ENCODE data around the gene COPS7A. TPM values are rescaled to one million over a fixed set of nuclear protein-coding genes. Genes with fewer than 3 reads are reported as not detected.

Gene COPS7A
- total RNA-seq, 1 donor from 2014 or later = 42.6 TPM

- Mint-ChIP-seq H3K4me1 (ENCODE audit: low read depth) (peaks cover 44% of the 10 kb centered on the region), H3K27me3 (peaks cover 10% of the 10 kb centered on the region), H3K36me3 (ENCODE audit: insufficient read depth) (peaks cover 20% of the 10 kb centered on the region), H3K4me3 (ENCODE audit: low read depth) (peak overlapping the region; percentile 82), H3K9me3 (ENCODE audit: low read depth) (peaks cover 3% of the 10 kb centered on the region), H3K27ac (peak overlapping the region; percentile 92)
- TF ChIP-seq CTCF (IDR thresholded peaks at IDR 0.05; ENCODE audit: unreplicated experiment) = peak; percentile 89
- peak; percentile 91 for DNase-seq (ENCODE audit: low spot score, unreplicated experiment)
These were observed 43.0 kb downstream of the COPS7A start for GRCh38 chr12:6766651-6767349.

DNA sequence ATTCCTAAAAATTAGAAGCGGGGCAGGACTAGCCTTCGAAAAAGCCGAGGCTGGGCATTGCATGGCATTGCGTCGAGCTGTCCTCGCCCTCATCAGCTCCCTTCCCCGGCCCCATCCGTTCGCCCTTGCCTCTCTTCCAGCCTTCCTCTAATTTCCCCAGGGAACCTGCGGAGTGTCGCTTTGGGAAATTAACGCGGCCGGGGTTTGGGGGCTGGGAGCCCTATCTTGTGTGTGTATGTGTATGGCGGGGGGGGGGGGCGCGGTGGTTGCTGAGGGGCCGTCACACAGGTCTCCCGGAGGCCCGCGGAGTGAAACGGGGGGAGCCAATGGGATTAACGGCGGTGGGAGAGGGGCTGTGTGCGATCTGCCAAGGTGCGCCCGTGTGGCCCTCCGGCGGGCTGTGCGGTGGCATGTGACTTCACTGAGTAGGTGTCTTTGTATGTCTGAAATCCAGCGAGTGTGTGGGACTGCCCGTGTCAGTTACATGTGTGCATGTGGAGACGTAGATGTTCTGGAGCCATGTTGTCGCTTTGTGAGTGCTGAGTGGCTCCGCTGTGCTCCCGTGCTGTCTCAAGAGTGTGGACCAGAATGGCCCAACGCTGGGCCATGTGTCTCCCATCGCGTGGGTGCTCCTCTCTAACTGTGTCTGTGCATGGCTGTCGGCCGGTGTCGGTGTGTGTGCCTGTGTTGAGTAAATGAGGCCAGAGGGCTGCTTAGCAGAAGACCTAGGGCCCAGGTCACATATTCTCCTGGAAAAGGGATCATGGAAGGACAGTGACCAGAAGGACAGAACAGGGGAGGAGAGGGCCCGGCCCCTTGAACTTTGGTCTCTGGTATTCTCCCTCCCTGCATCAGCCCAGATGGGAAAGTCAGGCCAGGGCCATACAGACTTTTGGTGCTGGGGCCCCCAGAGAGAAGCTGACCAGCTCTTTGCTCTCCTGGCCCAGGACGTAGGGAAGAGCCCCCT lies 43.8 kb downstream of the COPS7A start:
- peak overlapping the region; percentile 92 for H3K27ac Mint-ChIP-seq
- TF ChIP-seq CTCF (IDR thresholded peaks at IDR 0.05; ENCODE audit: unreplicated experiment) = no peak
- peaks cover 22% of the 10 kb centered on the region for H3K36me3 Mint-ChIP-seq (ENCODE audit: insufficient read depth)
- H3K4me3 Mint-ChIP-seq (ENCODE audit: low read depth) = peak overlapping the region; percentile 82
- peaks cover 46% of the 10 kb centered on the region for H3K4me1 Mint-ChIP-seq (ENCODE audit: low read depth)
- no peak for DNase-seq (ENCODE audit: low spot score, unreplicated experiment)
- H3K27me3 Mint-ChIP-seq = peaks cover 16% of the 10 kb centered on the region
- H3K9me3 Mint-ChIP-seq (ENCODE audit: low read depth) = no peaks in the 10 kb centered on the region

GRCh38 chr12:6768437-6768914 lies 44.6 kb downstream of the COPS7A start:
- peaks cover 24% of the 10 kb centered on the region for H3K36me3 Mint-ChIP-seq (ENCODE audit: insufficient read depth)
- TF ChIP-seq CTCF (IDR thresholded peaks at IDR 0.05; ENCODE audit: unreplicated experiment) = no peak
- no peaks in the 10 kb centered on the region for H3K9me3 Mint-ChIP-seq (ENCODE audit: low read depth)
- no peak for DNase-seq (ENCODE audit: low spot score, unreplicated experiment)
- H3K27ac Mint-ChIP-seq = peak overlapping the region; percentile 92
- H3K4me1 Mint-ChIP-seq (ENCODE audit: low read depth) = peaks cover 47% of the 10 kb centered on the region
- H3K4me3 Mint-ChIP-seq (ENCODE audit: low read depth) = peak overlapping the region; percentile 82
- peaks cover 24% of the 10 kb centered on the region for H3K27me3 Mint-ChIP-seq

DNA sequence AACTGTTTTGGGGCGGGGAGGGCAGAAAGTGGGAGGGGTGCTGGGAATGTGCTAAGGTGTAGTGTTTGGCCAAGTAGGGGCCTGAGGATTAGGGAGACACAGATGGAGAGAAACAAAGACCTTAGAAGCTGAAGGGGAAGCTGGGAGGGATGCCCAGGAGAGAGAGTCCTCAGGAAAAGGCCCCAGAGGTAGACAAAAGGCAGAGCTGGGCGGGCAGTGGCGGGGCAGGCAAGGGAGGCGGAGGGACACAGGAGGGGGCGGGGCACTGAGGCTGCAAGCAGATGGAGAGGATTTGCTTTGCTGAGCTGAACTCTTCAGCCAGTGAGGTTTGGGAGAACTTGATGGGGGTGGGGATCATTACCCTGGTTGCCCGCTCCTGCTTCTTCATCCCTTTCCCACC lies 45.1 kb downstream of the COPS7A start:
- peak; percentile 47 for DNase-seq (ENCODE audit: low spot score, unreplicated experiment)
- H3K4me3 Mint-ChIP-seq (ENCODE audit: low read depth) = peak overlapping the region; percentile 82
- no peak for TF ChIP-seq CTCF (IDR thresholded peaks at IDR 0.05; ENCODE audit: unreplicated experiment)
- no peaks in the 10 kb centered on the region for H3K9me3 Mint-ChIP-seq (ENCODE audit: low read depth)
- H3K36me3 Mint-ChIP-seq (ENCODE audit: insufficient read depth) = peaks cover 24% of the 10 kb centered on the region
- H3K4me1 Mint-ChIP-seq (ENCODE audit: low read depth) = peaks cover 42% of the 10 kb centered on the region
- peak overlapping the region; percentile 92 for H3K27ac Mint-ChIP-seq
- H3K27me3 Mint-ChIP-seq = peaks cover 25% of the 10 kb centered on the region

GRCh38 chr12:6769666-6770065 lies 45.8 kb downstream of the COPS7A start:
- no peak for TF ChIP-seq CTCF (IDR thresholded peaks at IDR 0.05; ENCODE audit: unreplicated experiment)
- H3K36me3 Mint-ChIP-seq (ENCODE audit: insufficient read depth) = peaks cover 24% of the 10 kb centered on the region
- no peaks in the 10 kb centered on the region for H3K9me3 Mint-ChIP-seq (ENCODE audit: low read depth)
- DNase-seq (ENCODE audit: low spot score, unreplicated experiment) = no peak
- H3K4me1 Mint-ChIP-seq (ENCODE audit: low read depth) = peaks cover 38% of the 10 kb centered on the region
- H3K27me3 Mint-ChIP-seq = peaks cover 32% of the 10 kb centered on the region
- no peak overlapping the region for H3K4me3 Mint-ChIP-seq (ENCODE audit: low read depth)
- H3K27ac Mint-ChIP-seq = no peak overlapping the region

All from progenitor cell of endocrine pancreas (in vitro differentiated cells).